NCI-H128 (cell line): ENCODE measurements around the gene TMC8.
"Not testable (repeated sequence)": the region's sequence is repeated elsewhere in the genome, so short reads cannot be mapped to it uniquely, and the experiment has no call there.

Experiments
- DNase-seq: peaks from one replicate; lab custom pipeline; 2025; ENCODE audit not compliant: unreplicated experiment; lab: John Stamatoyannopoulos, UW

The TMC8 gene

GRCh38 chr17:78148286-78149016 lies 17.9 kb downstream of the TMC8 start:
- DNase-seq: no peak

GRCh38 chr17:78151514-78152008 lies 21.0 kb downstream of the TMC8 start:
- DNase-seq: no peak

- no peak for DNase-seq
Observed at GRCh38 chr17:78154903-78155811, 24.6 kb downstream of the TMC8 start.

GRCh38 chr17:78159575-78160158 lies 29.1 kb downstream of the TMC8 start:
- DNase-seq: no peak

- no peak for DNase-seq
Observed at GRCh38 chr17:78163881-78164747, 33.5 kb downstream of the TMC8 start.

DNA sequence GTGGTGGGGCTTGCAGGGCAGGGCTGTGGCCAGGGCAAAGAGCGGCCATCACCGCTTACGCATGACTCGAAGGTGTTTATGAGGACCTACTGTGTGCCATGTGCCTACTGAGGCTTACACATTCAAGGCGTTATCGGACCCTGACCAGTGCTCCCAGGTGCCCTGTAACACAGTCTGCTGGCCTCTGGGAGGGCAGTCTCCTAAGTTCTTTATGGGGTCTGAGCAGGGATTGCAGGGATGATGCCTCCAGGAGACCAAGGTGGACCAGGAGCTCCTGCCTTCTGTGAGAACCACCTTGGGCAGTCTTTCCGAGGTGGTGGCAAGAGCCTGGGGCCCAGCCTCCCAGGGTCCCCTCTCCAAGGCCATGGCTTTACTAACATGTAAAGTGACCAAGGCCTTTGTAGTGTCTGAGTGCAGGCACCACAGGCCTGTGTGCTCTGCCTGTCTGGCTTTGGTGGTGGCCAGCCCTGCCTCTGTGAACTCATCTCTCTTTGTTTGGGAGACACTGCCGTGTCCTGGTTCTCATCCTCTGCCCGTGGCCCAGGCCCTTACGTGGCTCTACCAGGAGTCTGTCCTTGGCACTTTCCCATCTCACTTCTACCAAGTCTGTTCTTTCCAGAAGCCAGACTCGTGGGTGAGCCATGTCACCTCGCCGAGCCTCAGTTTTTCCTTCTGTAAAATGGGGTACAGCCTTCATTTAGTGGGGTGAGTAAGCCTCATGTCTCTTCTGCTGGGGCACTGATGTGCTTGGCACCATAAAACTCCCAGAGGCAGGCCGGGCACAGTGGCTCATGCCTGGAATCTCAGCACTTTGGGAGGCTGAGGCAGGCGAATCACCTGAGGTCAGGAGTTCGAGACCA lies 34.4 kb downstream of the TMC8 start:
- no peak for DNase-seq

DNA sequence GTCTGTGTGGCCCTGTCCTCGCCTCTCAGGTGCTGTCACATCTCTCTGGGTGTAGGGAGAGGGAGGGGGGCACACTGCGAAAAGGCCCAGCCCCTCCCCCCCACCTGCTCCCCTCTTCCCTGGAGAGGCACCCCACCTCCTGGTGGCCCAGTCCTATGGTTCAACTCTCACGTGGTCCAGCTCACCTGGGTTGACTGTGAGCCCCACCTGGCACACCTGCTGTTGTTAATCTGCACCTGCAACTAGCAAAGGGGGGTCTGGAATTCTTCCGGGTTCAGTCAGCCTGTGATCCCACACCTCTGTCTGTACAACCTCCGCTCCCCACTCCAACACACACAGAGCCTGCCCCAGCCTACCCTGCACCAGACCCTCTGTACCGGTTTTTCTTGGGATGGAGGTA lies 35.8 kb downstream of the TMC8 start:
- DNase-seq: no peak

DNA sequence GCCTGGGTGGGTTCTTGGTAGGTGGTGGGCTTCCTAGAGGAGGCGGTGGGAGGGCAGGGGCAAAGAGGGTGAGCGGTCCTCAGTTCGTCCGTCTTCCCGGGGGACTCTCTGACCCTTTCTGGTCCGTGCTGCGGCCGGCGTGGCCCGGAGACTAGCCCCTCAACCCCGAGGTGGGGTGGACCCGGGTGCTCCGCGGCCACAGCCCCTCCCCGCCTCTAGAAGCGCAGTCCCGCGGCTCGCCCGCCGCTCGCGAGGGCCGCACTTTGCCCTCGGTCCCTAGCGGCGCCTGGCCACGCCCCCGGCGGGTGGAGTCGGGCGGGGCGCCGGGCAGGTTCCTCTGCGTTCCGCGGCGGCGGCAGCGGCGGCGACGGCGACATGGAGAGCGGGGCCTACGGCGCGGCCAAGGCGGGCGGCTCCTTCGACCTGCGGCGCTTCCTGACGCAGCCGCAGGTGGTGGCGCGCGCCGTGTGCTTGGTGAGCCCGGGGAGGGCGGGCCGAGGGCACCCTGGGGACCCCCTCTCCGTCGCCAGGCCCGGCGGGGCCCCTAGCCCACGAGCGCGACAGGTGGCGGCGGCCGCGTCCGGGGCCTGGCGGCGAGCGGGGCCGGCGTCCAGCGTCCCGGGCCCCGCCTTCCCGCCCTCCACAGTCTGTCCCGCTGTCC lies 37.8 kb downstream of the TMC8 start, which contains the start of gene SYNGR2:
Gene SYNGR2 (plus strand): TSS at position 340 of the 661 bp plus-strand sequence. CDS start 36 bp downstream, at position 376.
- DNase-seq: peak; percentile 67

DNA sequence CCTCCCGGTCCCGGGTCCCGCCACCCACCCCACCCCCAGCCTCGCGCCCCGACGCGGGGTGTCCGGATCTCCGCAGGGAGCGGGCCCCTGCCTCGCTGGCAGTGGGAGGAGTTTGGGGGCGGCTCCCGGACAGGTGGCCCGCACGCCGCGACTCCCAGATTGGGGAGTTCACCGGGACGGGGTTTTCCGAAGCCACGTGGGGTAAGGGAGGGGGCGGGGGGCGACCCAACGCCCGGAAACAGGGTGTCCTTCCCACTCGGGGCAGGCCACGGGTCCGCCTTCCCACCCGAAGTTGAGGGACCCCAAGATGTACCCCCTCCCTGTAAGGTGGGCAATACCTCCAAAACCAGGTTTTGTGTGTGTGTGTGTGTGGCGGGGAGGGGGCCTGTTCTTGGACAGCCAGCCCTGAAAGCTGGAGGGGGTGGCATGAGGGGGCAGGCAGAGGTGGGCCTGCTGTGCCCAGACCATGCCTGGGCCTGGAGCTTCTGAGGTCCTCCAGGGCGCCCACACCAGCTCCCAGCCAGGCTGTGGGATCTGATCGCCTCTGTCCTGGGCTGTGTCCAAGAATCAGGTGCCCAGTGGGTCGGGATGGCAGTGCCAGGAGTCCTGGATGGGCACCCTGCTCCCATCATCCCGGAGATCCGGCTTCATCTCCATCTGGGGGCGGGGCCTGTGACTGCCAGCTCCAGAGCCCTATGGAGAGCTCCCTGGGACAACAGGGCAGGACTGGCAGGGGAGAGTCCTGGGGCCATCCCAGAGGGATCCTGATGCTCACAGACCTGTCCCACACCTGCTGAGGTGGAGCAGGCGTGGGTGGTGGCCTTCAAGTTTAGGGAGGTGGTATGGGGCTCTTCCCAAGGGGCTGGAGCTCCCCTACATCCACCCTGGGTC lies 38.6 kb downstream of the TMC8 start:
- no peak for DNase-seq

- DNase-seq: no peak
Observed at GRCh38 chr17:78170692-78171590, 40.4 kb downstream of the TMC8 start.

DNA sequence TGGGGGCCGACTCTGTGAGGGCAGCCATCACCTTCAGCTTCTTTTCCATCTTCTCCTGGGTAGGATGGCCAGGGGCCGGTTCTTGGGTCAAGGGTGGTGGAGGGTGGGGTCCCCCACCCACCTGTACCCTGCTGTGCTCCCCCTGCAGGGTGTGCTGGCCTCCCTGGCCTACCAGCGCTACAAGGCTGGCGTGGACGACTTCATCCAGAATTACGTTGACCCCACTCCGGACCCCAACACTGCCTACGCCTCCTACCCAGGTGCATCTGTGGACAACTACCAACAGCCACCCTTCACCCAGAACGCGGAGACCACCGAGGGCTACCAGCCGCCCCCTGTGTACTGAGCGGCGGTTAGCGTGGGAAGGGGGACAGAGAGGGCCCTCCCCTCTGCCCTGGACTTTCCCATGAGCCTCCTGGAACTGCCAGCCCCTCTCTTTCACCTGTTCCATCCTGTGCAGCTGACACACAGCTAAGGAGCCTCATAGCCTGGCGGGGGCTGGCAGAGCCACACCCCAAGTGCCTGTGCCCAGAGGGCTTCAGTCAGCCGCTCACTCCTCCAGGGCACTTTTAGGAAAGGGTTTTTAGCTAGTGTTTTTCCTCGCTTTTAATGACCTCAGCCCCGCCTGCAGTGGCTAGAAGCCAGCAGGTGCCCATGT lies 41.1 kb downstream of the TMC8 start:
- DNase-seq: not testable (repeated sequence)

DNA sequence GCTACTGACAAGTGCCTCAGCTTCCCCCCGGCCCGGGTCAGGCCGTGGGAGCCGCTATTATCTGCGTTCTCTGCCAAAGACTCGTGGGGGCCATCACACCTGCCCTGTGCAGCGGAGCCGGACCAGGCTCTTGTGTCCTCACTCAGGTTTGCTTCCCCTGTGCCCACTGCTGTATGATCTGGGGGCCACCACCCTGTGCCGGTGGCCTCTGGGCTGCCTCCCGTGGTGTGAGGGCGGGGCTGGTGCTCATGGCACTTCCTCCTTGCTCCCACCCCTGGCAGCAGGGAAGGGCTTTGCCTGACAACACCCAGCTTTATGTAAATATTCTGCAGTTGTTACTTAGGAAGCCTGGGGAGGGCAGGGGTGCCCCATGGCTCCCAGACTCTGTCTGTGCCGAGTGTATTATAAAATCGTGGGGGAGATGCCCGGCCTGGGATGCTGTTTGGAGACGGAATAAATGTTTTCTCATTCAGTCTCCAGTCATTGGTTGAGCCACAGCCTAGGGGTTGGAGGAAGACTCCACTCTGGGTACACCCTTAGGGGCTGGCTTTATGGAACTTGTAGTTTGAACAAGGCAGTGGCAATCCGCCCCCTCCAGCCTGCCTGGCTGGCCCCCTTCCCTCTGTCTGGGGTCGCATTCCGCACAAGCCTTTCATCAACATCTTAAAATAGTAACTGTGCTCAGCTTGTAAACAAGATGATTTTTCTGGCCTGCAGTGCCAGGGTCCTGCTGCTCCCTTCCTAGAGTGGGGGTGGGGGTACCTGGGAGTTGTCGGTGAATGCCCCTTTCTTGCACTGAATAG lies 41.9 kb downstream of the TMC8 start:
- DNase-seq: no peak

DNA sequence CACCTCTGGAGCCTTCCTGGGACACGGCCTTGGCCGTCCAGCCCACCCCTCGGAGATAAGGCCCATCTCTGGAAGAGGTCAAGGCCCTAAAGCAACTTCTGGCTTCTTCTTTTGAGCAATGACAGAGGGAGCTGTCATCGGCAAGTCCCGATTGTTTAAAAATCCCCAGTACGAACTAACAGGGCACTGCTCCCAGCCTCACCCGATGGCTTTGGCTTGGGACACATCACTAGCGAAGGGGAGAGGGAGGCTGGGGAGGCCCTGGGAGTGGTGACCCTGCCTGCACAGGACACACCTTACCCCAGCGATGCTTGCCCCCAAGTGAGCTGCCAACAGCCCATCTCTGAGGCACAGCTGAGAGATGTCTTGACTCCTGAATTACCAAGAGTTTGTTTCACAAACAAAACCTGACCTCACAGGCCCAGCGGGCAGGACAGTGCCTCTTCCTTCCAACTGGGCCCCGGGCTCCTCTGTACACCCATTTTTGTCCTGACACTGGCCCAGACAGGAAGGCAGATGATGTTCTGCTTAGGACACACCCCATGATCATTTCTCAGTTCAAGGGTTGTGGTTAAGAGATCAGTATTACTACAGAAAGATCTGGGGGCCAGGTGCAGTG lies 42.6 kb downstream of the TMC8 start:
- DNase-seq: no peak

DNA sequence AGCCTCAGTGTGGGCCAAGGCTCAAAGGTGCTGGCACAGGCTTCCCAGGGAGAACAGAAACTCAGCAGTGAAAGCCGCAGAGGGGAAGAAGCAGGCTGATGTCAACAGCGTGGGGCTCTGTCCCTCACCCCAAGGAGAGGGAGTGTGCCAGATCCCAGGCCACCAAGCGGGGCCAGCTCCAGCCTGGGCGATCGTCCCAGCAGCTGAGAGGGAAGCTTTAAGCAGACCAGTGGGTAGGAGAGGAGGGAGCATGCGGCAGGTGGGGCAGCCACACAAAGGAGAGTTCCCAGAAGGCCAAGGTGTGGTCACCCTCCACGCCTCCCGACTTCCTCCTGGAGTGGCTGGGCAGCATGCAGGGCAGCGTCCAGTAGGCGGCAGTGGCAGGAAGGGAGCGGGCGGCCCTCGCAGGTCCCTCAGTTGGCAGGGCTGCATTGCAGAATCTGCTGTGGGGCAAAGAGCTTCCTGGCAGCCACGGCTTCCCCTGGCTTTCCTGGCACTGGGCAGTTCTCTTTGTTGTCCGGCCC lies 43.8 kb downstream of the TMC8 start:
- DNase-seq: no peak
